GM21360 (cell line): ENCODE measurements around the gene UGT1A10.
"Not testable (repeated sequence)": the region's sequence is repeated elsewhere in the genome, so short reads cannot be mapped to it uniquely, and the experiment has no call there.

ENCODE experiments used
- ATAC-seq: cut with Tn5 transposase; IDR thresholded peaks from one replicate; pipeline ENCODE4 v1.9.1; 2021; ENCODE audit warnings: mild to moderate bottlenecking, moderate library complexity; ENCODE audit not compliant: unreplicated experiment

The UGT1A10 gene

GRCh38 chr2:233655043-233655442, 18.8 kb downstream of the UGT1A10 start:
- ATAC-seq, result no peak

DNA sequence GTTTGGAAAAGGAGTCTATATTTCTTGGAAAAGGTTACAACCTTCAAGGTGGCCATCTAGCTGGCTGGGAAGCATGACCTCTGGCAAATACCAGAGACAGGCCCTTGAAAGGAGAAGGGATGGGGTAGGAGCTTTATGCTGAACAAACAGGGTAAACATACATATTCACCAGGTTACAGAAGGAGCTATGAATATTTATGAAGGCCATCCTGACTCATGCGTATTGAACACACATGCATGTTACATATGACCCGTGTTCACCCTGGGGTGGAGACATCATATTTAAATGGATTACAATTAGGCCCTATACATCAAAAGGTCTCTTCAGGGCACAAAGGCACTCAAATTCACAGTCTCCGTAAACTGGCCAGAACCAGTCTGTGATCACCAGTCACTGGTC, 19.7 kb downstream of the UGT1A10 start:
- ATAC-seq, result not testable (repeated sequence)

DNA sequence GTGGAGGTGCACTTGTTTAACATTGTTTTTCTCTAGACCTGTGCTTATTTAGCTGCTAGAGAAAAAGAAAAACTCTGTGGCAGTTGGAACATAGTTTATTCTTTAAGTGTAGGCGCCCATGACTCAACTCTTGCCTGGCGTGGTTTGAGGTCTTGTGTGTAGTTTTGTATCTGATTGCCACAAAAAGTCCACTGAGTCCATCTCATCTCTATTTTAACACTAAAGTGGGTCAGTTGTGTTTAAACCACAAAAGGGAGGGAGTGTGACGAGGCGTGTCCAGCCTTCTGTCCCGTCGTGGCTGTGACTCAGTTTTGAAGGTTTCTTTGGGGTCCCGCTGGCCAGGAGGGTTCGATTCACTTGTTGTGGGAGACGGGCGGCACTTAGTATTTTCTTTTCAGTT, 20.2 kb downstream of the UGT1A10 start:
- no peak for ATAC-seq

DNA sequence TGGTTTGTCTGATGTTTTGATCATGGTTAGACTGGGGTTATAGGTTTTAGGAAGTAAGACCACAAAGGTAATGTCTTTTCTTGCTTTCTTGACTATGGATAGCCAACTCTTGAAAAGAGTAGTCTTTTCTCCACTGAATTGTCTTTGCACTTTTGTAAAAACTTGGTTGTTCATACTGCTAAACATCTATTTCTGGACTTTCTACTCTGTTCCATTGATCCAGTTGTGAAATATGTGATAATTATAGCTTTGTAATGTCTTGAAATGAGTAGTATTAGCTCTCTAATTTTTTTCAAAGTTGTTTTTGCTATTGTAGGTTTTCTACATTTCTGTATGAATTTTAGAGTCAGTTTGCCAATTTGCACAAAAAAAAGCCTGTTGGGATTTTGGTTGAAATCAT, 22.4 kb downstream of the UGT1A10 start:
- ATAC-seq, result no peak

GRCh38 chr2:233663911-233664310, 27.7 kb downstream of the UGT1A10 start:
- ATAC-seq, result no peak

GRCh38 chr2:233668605-233669260, 32.5 kb downstream of the UGT1A10 start:
- ATAC-seq, result no peak

- no peak for ATAC-seq
Observed at GRCh38 chr2:233671290-233672161, 35.3 kb downstream of the UGT1A10 start, which contains the start of gene UGT1A9. UGT1A9 (plus strand) TSS chr2:233671898; CDS start chr2:233671935, 37 bp downstream.

- ATAC-seq, result no peak
Observed at GRCh38 chr2:233672886-233673285, 36.6 kb downstream of the UGT1A10 start.

GRCh38 chr2:233673896-233674295, 37.6 kb downstream of the UGT1A10 start:
- ATAC-seq, result no peak

GRCh38 chr2:233674314-233674713, 38.1 kb downstream of the UGT1A10 start:
- ATAC-seq, result no peak

DNA sequence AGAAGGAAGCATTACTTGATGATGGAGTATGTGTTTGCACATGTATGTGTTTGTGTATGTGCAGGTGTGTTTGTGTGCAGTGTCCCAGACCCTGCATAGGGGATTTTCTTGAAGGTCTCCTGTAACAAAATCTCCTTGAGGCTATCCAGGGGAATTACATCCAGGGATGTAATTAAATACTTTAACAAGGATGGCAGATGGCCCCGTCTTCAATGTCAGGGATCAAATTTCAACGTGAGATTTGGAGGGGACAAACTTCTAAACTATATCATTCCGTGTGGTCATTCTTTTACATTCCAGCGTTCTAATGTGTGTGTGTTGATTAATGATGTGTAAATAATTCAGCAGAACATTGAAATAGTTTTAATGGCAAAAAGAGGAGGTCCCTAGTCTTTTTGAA, 38.7 kb downstream of the UGT1A10 start:
- ATAC-seq, result no peak

DNA sequence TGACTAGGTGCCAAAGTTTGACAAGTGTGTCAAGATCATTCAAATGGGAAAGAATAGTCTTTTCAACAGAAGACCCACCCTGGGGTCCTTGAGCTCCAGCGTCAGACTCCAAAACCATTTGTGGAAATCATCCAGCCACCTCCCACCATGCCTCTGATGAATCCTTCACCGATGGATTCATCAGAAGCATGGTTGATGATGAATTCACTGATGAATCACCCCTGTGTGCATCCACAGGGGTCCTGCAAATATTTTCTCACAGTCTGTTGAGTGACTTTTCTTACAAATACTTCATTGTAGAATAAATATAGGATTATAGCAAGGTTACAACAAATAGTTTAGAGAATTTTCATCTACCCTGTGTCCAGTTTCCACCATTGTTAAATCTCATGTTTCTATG, 39.8 kb downstream of the UGT1A10 start:
- no peak for ATAC-seq

- no peak for ATAC-seq
Observed at GRCh38 chr2:233679196-233679595, 42.9 kb downstream of the UGT1A10 start.

DNA sequence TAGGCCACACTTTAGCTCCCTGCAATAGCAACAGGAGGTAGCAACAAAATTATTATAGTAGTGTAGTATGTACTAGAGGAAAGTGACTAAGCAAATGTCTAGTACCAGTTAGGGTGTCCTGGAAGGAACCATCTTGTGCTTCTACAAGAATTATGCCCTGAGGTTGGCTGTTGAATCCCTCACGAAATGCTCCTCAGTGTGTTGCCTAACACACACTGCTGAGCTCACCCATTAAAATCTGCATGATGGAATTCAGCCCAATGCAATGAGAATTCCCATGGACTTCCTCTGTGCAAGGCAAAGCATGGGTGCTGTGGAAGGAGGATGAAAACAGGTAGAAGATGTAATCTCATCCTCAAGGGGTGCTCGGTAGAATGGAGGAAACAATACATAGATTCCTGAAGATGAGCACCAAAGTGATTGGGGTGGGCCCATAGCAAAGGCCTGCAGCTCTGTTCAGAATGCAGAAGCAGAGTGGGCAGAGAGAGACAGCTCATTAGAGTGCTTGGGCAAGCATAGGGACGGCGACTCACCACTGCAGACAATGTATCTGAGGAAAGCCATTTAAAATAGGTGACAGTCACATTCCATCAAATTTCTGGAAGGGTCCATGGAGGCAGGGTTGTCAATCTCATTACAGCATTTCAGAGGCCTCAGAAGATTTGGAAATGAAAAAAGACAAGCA, 44.3 kb downstream of the UGT1A10 start:
- no peak for ATAC-seq

DNA sequence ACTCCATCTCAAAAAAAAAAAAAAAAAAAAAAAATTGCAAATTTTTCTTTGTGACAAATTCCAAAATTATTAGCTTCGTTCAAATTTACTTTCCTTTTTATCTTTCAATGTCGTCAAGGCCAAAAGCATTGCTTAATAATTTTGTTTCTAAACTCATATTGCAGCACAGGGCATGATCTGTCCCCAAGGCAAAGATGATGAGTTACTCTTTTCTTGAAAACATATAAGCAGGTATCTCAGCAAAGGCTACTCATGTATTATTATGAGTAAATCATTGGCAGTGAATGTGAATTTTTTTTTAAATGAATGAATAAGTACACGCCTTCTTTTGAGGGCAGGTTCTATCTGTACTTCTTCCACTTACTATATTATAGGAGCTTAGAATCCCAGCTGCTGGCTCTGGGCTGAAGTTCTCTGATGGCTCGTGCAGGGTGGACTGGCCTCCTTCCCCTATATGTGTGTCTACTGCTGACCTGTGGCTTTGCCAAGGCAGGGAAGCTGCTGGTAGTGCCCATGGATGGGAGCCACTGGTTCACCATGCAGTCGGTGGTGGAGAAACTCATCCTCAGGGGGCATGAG, 45.4 kb downstream of the UGT1A10 start, which contains the start of gene UGT1A7:
TSS of gene UGT1A7 (plus strand) at position 381 of the 579 bp plus-strand sequence. CDS start at position 418, 37 bp downstream.
- no peak for ATAC-seq

DNA sequence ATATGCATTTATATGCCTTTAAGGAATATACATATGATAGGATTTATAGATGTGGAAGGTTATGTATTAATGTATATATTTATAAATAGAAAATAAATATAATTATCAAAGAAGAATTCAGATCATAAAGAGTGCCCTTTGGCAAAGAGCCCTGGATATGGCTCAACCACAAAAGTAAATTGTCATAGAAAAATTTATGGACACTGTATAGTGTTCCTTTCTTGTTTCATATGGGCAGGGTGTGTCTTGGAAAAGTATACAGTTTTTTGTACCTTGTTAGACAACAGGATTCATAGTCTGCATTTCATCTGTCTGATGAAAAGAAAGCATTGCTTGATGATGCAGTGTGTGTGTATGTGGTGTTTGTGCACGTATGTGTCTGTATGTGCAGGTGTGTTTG, 48.4 kb downstream of the UGT1A10 start:
- ATAC-seq, result no peak

DNA sequence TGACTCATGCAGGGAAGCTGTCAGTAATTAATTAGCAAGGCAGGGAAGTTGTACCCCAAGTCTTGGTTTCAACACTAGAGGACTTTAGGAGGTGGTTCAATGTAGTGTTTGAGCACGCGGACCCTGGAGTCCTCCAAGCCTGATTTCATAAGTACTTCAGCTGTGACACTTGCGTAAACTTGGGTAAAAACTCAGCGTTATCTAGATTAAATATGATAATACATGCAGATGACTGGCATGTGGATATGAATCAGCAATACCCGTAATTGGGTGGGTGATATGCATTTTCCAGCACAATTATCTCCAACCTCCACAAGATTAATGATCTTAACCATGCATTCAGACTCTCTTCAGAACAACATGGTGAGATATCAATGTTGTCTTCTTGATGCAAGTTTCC, 50.7 kb downstream of the UGT1A10 start:
- no peak for ATAC-seq

DNA sequence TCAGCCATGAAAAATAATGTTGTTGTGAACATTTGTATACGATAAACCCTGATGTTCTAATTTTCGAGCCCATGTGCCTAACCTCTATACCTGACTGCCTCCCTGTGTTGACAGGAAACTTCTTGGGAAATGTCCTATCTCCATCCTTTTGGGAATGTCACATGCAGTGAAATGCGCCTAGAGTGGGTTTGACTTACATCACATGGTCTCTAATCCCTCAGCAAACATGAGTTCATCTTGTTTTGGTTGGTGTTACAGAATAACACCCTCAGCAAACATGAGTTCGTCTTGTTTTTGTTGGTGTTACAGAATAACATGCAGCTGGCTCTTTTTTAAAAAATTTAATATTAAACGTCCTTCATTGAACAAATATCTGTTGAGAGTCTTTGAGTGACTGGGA, 52.1 kb downstream of the UGT1A10 start:
- ATAC-seq, result no peak

- no peak for ATAC-seq
Observed at GRCh38 chr2:233689031-233689430, 52.8 kb downstream of the UGT1A10 start.

DNA sequence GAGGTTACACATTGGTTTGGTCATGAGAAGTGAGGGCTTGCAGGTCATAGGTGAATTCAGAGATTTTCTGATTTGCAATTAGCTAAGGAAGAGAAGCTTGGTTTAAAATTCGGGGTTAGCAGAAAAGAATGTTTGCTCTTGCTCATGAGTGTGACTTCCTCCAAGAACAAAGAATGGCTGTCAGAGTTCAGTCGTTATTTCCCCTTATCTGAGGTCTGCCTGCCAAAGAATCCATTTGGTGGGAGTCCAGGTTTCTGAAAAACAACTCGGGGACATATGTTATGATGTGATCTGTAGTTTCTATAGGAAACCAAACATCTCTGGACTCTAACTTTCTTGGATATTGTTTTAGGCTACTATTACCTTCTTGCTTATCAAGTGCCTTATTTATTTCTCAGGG, 53.3 kb downstream of the UGT1A10 start:
- ATAC-seq, result no peak

DNA sequence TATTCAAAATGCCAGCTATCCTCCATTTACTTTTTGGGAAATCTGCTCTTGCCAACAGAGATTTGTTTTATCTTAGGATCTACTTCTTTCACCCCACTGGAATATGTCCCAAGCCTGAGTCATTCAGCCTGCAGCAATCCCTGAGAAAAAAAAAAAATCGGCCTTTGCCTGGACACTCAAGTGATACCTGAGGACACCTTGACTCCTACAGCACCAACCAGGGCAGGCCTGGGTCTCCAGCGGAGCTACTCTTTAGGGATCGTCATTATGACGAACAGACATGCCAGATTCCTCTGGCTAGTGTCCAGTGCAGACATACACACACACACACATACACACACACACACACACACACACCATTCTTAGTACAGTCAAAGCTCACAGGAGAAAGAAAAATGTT, 54.2 kb downstream of the UGT1A10 start:
- no peak for ATAC-seq
